ENCODE data around the gene EIF4H. TPM values are rescaled to one million over a fixed set of nuclear protein-coding genes. Genes with fewer than 3 reads are reported as not detected.

EIF4H gene
- total and polyA plus RNA-seq, 2 of the 8 experiments (the other 6 are each of a cell fraction or from before 2014, with no cell fraction given): 323 to 382 TPM

- FAIRE-seq: no peak
- ChIA-PET POLR2A (ENCODE audit: partially characterized antibody) (interaction anchor here (1.0 to 1.8 kb wide), 8 partner anchors 9 to 187 kb away, joined by 3 to 5 read pairs (median 3); partner anchors contain the start of gene LAT2), CTCF (ENCODE audit: partially characterized antibody) (interaction anchor here (0.7 to 8.3 kb wide), 5 partner anchors 10 to 187 kb away, joined by 3 to 71 read pairs (median 5); no protein-coding TSS in a partner anchor)
- 87% methylated on average over 2 of the region's 2 CpGs; no CpG with 5 or more reads in 1 of the 2 experiments for WGBS, 2 experiments (ENCODE audit: extremely low coverage in 1 of 2, insufficient coverage in 1 of 2, insufficient read length in 1 of 2, insufficient replicate concordance in 2 of 2, low coverage in 1 of 2, low lambda C conversion rate in 2 of 2, missing lambda C conversion rate in 1 of 2)
- Histone ChIP-seq H3K4me1 (replicated peaks in 1 of 4; ENCODE audit: control insufficient read depth in 3 of 4, insufficient read depth in 4 of 4, low read length in 3 of 4) (peaks cover 0 to 2% (median 0%) of the 10 kb centered on the region in 4 experiments; a peak in 4 of 7 replicates), H2AFZ (ENCODE audit: low read length) (no peak overlapping the region), H4K8ac (ENCODE audit: extremely low read depth, insufficient read depth, low read length) (no peak overlapping the region), H3K79me1 (ENCODE audit: low read depth, low read length) (no peaks in the 10 kb centered on the region), H3K9me3 (ENCODE audit: insufficient read depth in 2 of 2, low read depth in 1 of 2, low read length in 1 of 2) (no peaks in the 10 kb centered on the region), H3K14ac (ENCODE audit: insufficient read length) (no peak overlapping the region), H4K91ac (replicated peaks; ENCODE audit: insufficient read length, low read length) (no peak overlapping the region), H3K27ac (ENCODE audit: low read depth, low read length) (no peak overlapping the region), H4K20me1 (replicated peaks in 1 of 2; ENCODE audit: control insufficient read depth in 1 of 2, insufficient read depth in 2 of 2, low read length in 2 of 2) (no peaks in the 10 kb centered on the region), H3K9ac (replicated peaks in 1 of 4; ENCODE audit: extremely low read depth in 1 of 4, low read depth in 3 of 4, low read length in 3 of 4) (no peak overlapping the region), H3K4me3 (ENCODE audit: extremely low read depth in 1 of 4, insufficient read depth in 2 of 4, low read depth in 3 of 4, low read length in 4 of 4) (no peak overlapping the region), H3K23me2 (ENCODE audit: low read depth, low read length) (no peaks in the 10 kb centered on the region), H2BK20ac (ENCODE audit: low read length) (no peak overlapping the region), H3K27me3 (replicated peaks in 1 of 4; ENCODE audit: control insufficient read depth in 3 of 4, extremely low read depth in 1 of 4, insufficient read depth in 3 of 4, low read length in 3 of 4) (no peaks in the 10 kb centered on the region), H3K4me2 (ENCODE audit: insufficient read depth in 1 of 2, low read depth in 2 of 2, low read length in 2 of 2) (no peak overlapping the region), H3K18ac (ENCODE audit: extremely low read depth, low read length) (no peak overlapping the region), H3K36me3 (ENCODE audit: control insufficient read depth in 2 of 4, insufficient read depth in 4 of 4, low read length in 3 of 4) (no peaks in the 10 kb centered on the region), H2AK5ac (ENCODE audit: low read depth, low read length) (no peak overlapping the region), H3K56ac (replicated peaks; ENCODE audit: insufficient read length, low read depth, low read length) (no peak overlapping the region), H3K79me2 (ENCODE audit: control insufficient read depth in 1 of 2, insufficient read depth in 2 of 2, low read length in 2 of 2) (no peaks in the 10 kb centered on the region), H3K23ac (ENCODE audit: insufficient read length) (no peak overlapping the region), H4K5ac (ENCODE audit: insufficient read length, low read depth, low read length) (no peak overlapping the region), H2BK5ac (ENCODE audit: low read depth, low read length) (no peak overlapping the region), H2BK15ac (ENCODE audit: low read length) (no peak overlapping the region), H2BK120ac (replicated peaks; ENCODE audit: low read depth, low read length) (no peak overlapping the region), H3K4ac (replicated peaks; ENCODE audit: insufficient read length, low read depth, low read length) (no peak overlapping the region), H2BK12ac (ENCODE audit: low read depth, low read length) (no peak overlapping the region)
- TF ChIP-seq KDM1A (IDR thresholded peaks at IDR 0.05; ENCODE audit: borderline replicate concordance, low read length) (peak; percentile 80; the same call in 1 of the 2 replicates), SRF (IDR thresholded peaks at IDR 0.05; ENCODE audit: low read depth, low read length) (no peak), RXRA (IDR thresholded peaks at IDR 0.05; ENCODE audit: insufficient read depth, low read depth, low read length) (no peak)
- no peak for DNase-seq (ENCODE audit: low read depth in 1 of 2, low spot score in 2 of 2)
These were observed 44.2 kb downstream of the EIF4H start for GRCh38 chr7:74218343-74218698.

All from H1 (cell line).